HG03280 (cell line): ENCODE results near the gene PDE7B.
"Not testable (repeated sequence)": the region's sequence is repeated elsewhere in the genome, so short reads cannot be mapped to it uniquely, and the experiment has no call there.

Experiments
- ATAC-seq: cut with Tn5 transposase; IDR thresholded peaks from one replicate; pipeline ENCODE4 v1.9.1; 2021; ENCODE audit warnings: mild to moderate bottlenecking, moderate library complexity; ENCODE audit not compliant: unreplicated experiment

Gene PDE7B

GRCh38 chr6:135842618-135843392, 8.7 kb upstream of the PDE7B start:
- no peak for ATAC-seq

GRCh38 chr6:135850882-135851281, 619 bp upstream of the PDE7B start:
- ATAC-seq, result no peak

- ATAC-seq, result no peak
Observed at GRCh38 chr6:135852746-135853145, 1.2 kb downstream of the PDE7B start.

GRCh38 chr6:135853227-135853626, 1.7 kb downstream of the PDE7B start:
- no peak for ATAC-seq

- no peak for ATAC-seq
Observed at GRCh38 chr6:135853986-135854385, 2.5 kb downstream of the PDE7B start.

GRCh38 chr6:135854799-135855198, 3.3 kb downstream of the PDE7B start:
- no peak for ATAC-seq

- ATAC-seq, result no peak
Observed at GRCh38 chr6:135858931-135859330, 7.4 kb downstream of the PDE7B start.

- no peak for ATAC-seq
Observed at GRCh38 chr6:135860361-135860760, 8.9 kb downstream of the PDE7B start.

GRCh38 chr6:135861189-135861588, 9.7 kb downstream of the PDE7B start:
- ATAC-seq, result no peak

- ATAC-seq, result not testable (repeated sequence)
Observed at GRCh38 chr6:135864929-135865328, 13.4 kb downstream of the PDE7B start.

GRCh38 chr6:135866445-135867123, 15.1 kb downstream of the PDE7B start:
- no peak for ATAC-seq

- ATAC-seq, result no peak
Observed at GRCh38 chr6:135867332-135867731, 15.8 kb downstream of the PDE7B start.

GRCh38 chr6:135869857-135870256, 18.4 kb downstream of the PDE7B start:
- no peak for ATAC-seq

GRCh38 chr6:135870722-135871121, 19.2 kb downstream of the PDE7B start:
- ATAC-seq, result no peak

GRCh38 chr6:135871296-135871695, 19.8 kb downstream of the PDE7B start:
- ATAC-seq, result no peak

- ATAC-seq, result no peak
Observed at GRCh38 chr6:135871878-135872277, 20.4 kb downstream of the PDE7B start.

GRCh38 chr6:135875446-135875845, 23.9 kb downstream of the PDE7B start:
- ATAC-seq, result no peak

- ATAC-seq, result no peak
Observed at GRCh38 chr6:135876058-135876457, 24.6 kb downstream of the PDE7B start.

GRCh38 chr6:135877666-135878065, 26.2 kb downstream of the PDE7B start:
- ATAC-seq, result no peak

- ATAC-seq, result peak; percentile 82
Observed at GRCh38 chr6:135880066-135880972, 28.8 kb downstream of the PDE7B start.

- no peak for ATAC-seq
Observed at GRCh38 chr6:135883045-135883444, 31.5 kb downstream of the PDE7B start.
